ENCODE measurements around the gene KCNK13.
"Not testable (repeated sequence)": the region's sequence is repeated elsewhere in the genome, so short reads cannot be mapped to it uniquely, and the experiment has no call there.

Gene KCNK13

GRCh38 chr14:90062127-90062794 is 467 bp downstream of the KCNK13 start:
- no peak for DNase-seq

GRCh38 chr14:90062822-90063539 is 1.2 kb downstream of the KCNK13 start:
- no peak for DNase-seq

- DNase-seq, result no peak
Observed at GRCh38 chr14:90072350-90072749, 10.6 kb downstream of the KCNK13 start.

GRCh38 chr14:90079576-90079975 is 17.8 kb downstream of the KCNK13 start:
- DNase-seq, result no peak

- DNase-seq, result no peak
Observed at GRCh38 chr14:90087433-90087832, 25.6 kb downstream of the KCNK13 start.

- DNase-seq, result no peak
Observed at GRCh38 chr14:90088176-90088575, 26.4 kb downstream of the KCNK13 start.

GRCh38 chr14:90089486-90089885 is 27.7 kb downstream of the KCNK13 start:
- DNase-seq, result not testable (repeated sequence)

- DNase-seq, result no peak
Observed at GRCh38 chr14:90091393-90091792, 29.6 kb downstream of the KCNK13 start.

- DNase-seq, result no peak
Observed at GRCh38 chr14:90093942-90094595, 32.3 kb downstream of the KCNK13 start.

GRCh38 chr14:90095096-90095495 is 33.3 kb downstream of the KCNK13 start:
- DNase-seq, result no peak

GRCh38 chr14:90096566-90096965 is 34.8 kb downstream of the KCNK13 start:
- no peak for DNase-seq

- DNase-seq, result no peak
Observed at GRCh38 chr14:90103808-90104207, 42.0 kb downstream of the KCNK13 start.

GRCh38 chr14:90105756-90106155 is 44.0 kb downstream of the KCNK13 start:
- no peak for DNase-seq

- DNase-seq, result no peak
Observed at GRCh38 chr14:90107789-90108188, 46.0 kb downstream of the KCNK13 start.

- DNase-seq, result no peak
Observed at GRCh38 chr14:90109858-90110257, 48.1 kb downstream of the KCNK13 start.

GRCh38 chr14:90111895-90112534 is 50.2 kb downstream of the KCNK13 start:
- no peak for DNase-seq

GRCh38 chr14:90114554-90114953 is 52.8 kb downstream of the KCNK13 start:
- DNase-seq, result no peak

GRCh38 chr14:90115780-90116179 is 54.0 kb downstream of the KCNK13 start:
- DNase-seq, result no peak

GRCh38 chr14:90116444-90116843 is 54.6 kb downstream of the KCNK13 start:
- no peak for DNase-seq

- no peak for DNase-seq
Observed at GRCh38 chr14:90118027-90118426, 56.2 kb downstream of the KCNK13 start.

GRCh38 chr14:90126260-90126659 is 64.5 kb downstream of the KCNK13 start:
- no peak for DNase-seq

GRCh38 chr14:90132821-90133570 is 71.2 kb downstream of the KCNK13 start:
- no peak for DNase-seq

- DNase-seq, result no peak
Observed at GRCh38 chr14:90136904-90137303, 75.1 kb downstream of the KCNK13 start.

All from NCI-H187 treated with DMSO at 0.1 percent for 48 hours (cell line).